ENCODE measurements around the gene SULT4A1. TPM values are rescaled to one million over a fixed set of nuclear protein-coding genes. Genes with fewer than 3 reads are reported as not detected.

SULT4A1 gene
- total RNA-seq, 4 donors from 2014 or later: 2.1 TPM; not detected in 3

GRCh38 chr22:43800970-43801369, 61.3 kb downstream of the SULT4A1 start:
- Histone ChIP-seq H3K36me3 (no peaks in the 10 kb centered on the region), H3K4me3 (no peak overlapping the region), H3K27ac (no peak overlapping the region), H3K9me3 (peaks cover 0 to 10% of the 10 kb centered on the region in 2 donors), H3K27me3 (no peaks in the 10 kb centered on the region), H3K4me1 (no peaks in the 10 kb centered on the region)
- TF ChIP-seq POLR2A (IDR thresholded peaks at IDR 0.05) (no peak), CTCF (IDR thresholded peaks at IDR 0.05) (no peak)
- no peak for DNase-seq
- intact Hi-C loops (cut with DNase I; ENCODE audit: low total_unique reads): no loop called here

GRCh38 chr22:43798492-43798891, 63.8 kb downstream of the SULT4A1 start:
- H3K4me1 ChIP-seq: no peaks in the 10 kb centered on the region
- H3K36me3 ChIP-seq: no peaks in the 10 kb centered on the region
- no peak for DNase-seq
- intact Hi-C loops (cut with DNase I; ENCODE audit: low total_unique reads): no loop called here
- H3K9me3 ChIP-seq: peaks cover 0 to 10% of the 10 kb centered on the region in 2 donors
- H3K27ac ChIP-seq: no peak overlapping the region
- TF ChIP-seq POLR2A (IDR thresholded peaks at IDR 0.05) (no peak), CTCF (IDR thresholded peaks at IDR 0.05) (no peak)
- no peak overlapping the region for H3K4me3 ChIP-seq
- H3K27me3 ChIP-seq: no peaks in the 10 kb centered on the region

GRCh38 chr22:43796567-43796966, 65.7 kb downstream of the SULT4A1 start:
- H3K4me3 ChIP-seq: no peak overlapping the region
- H3K9me3 ChIP-seq: peaks cover 0 to 10% of the 10 kb centered on the region in 2 donors
- H3K4me1 ChIP-seq: no peaks in the 10 kb centered on the region
- H3K36me3 ChIP-seq: no peaks in the 10 kb centered on the region
- TF ChIP-seq POLR2A (IDR thresholded peaks at IDR 0.05) (no peak), CTCF (IDR thresholded peaks at IDR 0.05) (peak in 3 of 4 experiments; percentile 35 to 45 (median 35))
- intact Hi-C loops (cut with DNase I; ENCODE audit: low total_unique reads): no loop called here
- no peak overlapping the region for H3K27ac ChIP-seq
- H3K27me3 ChIP-seq: no peaks in the 10 kb centered on the region
- no peak for DNase-seq

GRCh38 chr22:43795320-43795719, 67.0 kb downstream of the SULT4A1 start:
- Histone ChIP-seq H3K9me3 (no peaks in the 10 kb centered on the region), H3K27me3 (no peaks in the 10 kb centered on the region), H3K27ac (no peak overlapping the region), H3K4me1 (no peaks in the 10 kb centered on the region), H3K4me3 (no peak overlapping the region), H3K36me3 (no peaks in the 10 kb centered on the region)
- DNase-seq: no peak
- no peak for TF ChIP-seq POLR2A (IDR thresholded peaks at IDR 0.05)
- TF ChIP-seq CTCF (IDR thresholded peaks at IDR 0.05): no peak
- intact Hi-C loops (cut with DNase I; ENCODE audit: low total_unique reads): no loop called here

GRCh38 chr22:43792905-43793304, 69.4 kb downstream of the SULT4A1 start:
- intact Hi-C loops (cut with DNase I; ENCODE audit: low total_unique reads): no loop called here
- Histone ChIP-seq H3K4me1 (no peaks in the 10 kb centered on the region), H3K27ac (no peak overlapping the region), H3K27me3 (no peaks in the 10 kb centered on the region), H3K9me3 (no peaks in the 10 kb centered on the region), H3K36me3 (no peaks in the 10 kb centered on the region), H3K4me3 (no peak overlapping the region)
- TF ChIP-seq CTCF (IDR thresholded peaks at IDR 0.05): no peak
- TF ChIP-seq POLR2A (IDR thresholded peaks at IDR 0.05): no peak
- no peak for DNase-seq
